Loucy (cell line): Measurements from ENCODE around the gene FRZB.

Source experiments
- H2AFZ ChIP-seq: fragments of 200-600 bp; sonication (generic); 2 replicates; pipeline ENCODE4 v1.6.0; 2016; ENCODE audit warnings: antibody characterized with exemption, mild to moderate bottlenecking, low read length, moderate library complexity
- H3F3A ChIP-seq: fragments of 200-600 bp; 2 replicates; pipeline ENCODE4 v1.6.0; 2016; ENCODE audit warnings: antibody characterized with exemption, low read depth, mild to moderate bottlenecking
- H3K27me3 ChIP-seq: fragments of 200-600 bp; sonication (generic); 2 replicates; pipeline ENCODE4 v1.6.1; 2014; ENCODE audit warnings: low read length, mild to moderate bottlenecking; ENCODE audit not compliant: insufficient read depth, poor library complexity, severe bottlenecking
- H3K36me3 ChIP-seq: fragments of 200-600 bp; sonication (generic); 2 replicates; pipeline ENCODE4 v1.6.1; 2016; ENCODE audit warnings: low read length; ENCODE audit not compliant: insufficient read depth
- H3K4me1 ChIP-seq: fragments of 200-600 bp; sonication (generic); 2 replicates; pipeline ENCODE4 v1.5.1; 2014; ENCODE audit warnings: low read length, mild to moderate bottlenecking; ENCODE audit not compliant: insufficient read depth, poor library complexity, severe bottlenecking
- H3K4me2 ChIP-seq: fragments of 200-600 bp; sonication (generic); 2 replicates; pipeline ENCODE4 v1.6.0; 2014; ENCODE audit warnings: antibody characterized with exemption, low read length, low read depth, mild to moderate bottlenecking; ENCODE audit not compliant: poor library complexity, severe bottlenecking
- H3K4me3 ChIP-seq: fragments of 200-600 bp; sonication (generic); 2 replicates; pipeline ENCODE4 v1.5.1; 2014; ENCODE audit warnings: low read length, mild to moderate bottlenecking, mixed read lengths; ENCODE audit not compliant: poor library complexity, severe bottlenecking
- H3K79me2 ChIP-seq: fragments of 200-600 bp; sonication (generic); 2 replicates; pipeline ENCODE4 v1.6.1; 2014; ENCODE audit warnings: low read length; ENCODE audit not compliant: insufficient read depth
- H3K9ac ChIP-seq: fragments of 200-600 bp; sonication (generic); 2 replicates; pipeline ENCODE4 v1.6.0; 2014; ENCODE audit warnings: mild to moderate bottlenecking, low read depth, low read length, moderate library complexity; ENCODE audit not compliant: poor library complexity, severe bottlenecking
- H3K9me2 ChIP-seq: fragments of 200-600 bp; sonication (generic); replicated peaks from 2 replicates; pipeline ENCODE4 v1.6.1; 2016; ENCODE audit warnings: low read depth, low read length, mixed read lengths
- H3K9me3 ChIP-seq: fragments of 200-600 bp; sonication (generic); 2 replicates; pipeline ENCODE4 v1.6.1; 2014; ENCODE audit warnings: mild to moderate bottlenecking, antibody characterized with exemption, low read length, low read depth; ENCODE audit not compliant: insufficient read depth
- H4K20me1 ChIP-seq: fragments of 200-600 bp; sonication (generic); 2 replicates; pipeline ENCODE4 v1.6.0; 2014; ENCODE audit warnings: antibody characterized with exemption, low read length, mild to moderate bottlenecking; ENCODE audit not compliant: insufficient read depth, poor library complexity, severe bottlenecking
- EZH2phosphoT487 ChIP-seq: fragments of 200-600 bp; IDR thresholded peaks from 2 replicates; pipeline ENCODE4 v1.6.1; 2018; ENCODE audit warnings: antibody characterized with exemption, mild to moderate bottlenecking, moderate library complexity, borderline replicate concordance
- TF ChIP-seq, protein P1 (sequence below): fragments of 200-600 bp; sonication (generic); conservative IDR thresholded peaks from 2 replicates; pipeline ENCODE4 v1.5.1; 2014; ENCODE audit warnings: mild to moderate bottlenecking, antibody characterized with exemption, low read length

Gene FRZB

GRCh38 chr2:182818501-182818900, 47.9 kb downstream of the FRZB start:
- Histone ChIP-seq H3K9me3 (no peaks in the 10 kb centered on the region), H2AFZ (peak overlapping the region; percentile 46; the same call in 1 of the 2 replicates), H3K27me3 (no peaks in the 10 kb centered on the region), H3K9ac (no peak overlapping the region), H3K4me1 (no peaks in the 10 kb centered on the region), H4K20me1 (no peaks in the 10 kb centered on the region), H3K4me2 (no peak overlapping the region), H3K79me2 (no peaks in the 10 kb centered on the region), H3K36me3 (no peaks in the 10 kb centered on the region), H3K4me3 (no peak overlapping the region), H3K9me2 (no peaks in the 10 kb centered on the region), H3F3A (no peaks in the 10 kb centered on the region)
- TF ChIP-seq, protein P1, sequence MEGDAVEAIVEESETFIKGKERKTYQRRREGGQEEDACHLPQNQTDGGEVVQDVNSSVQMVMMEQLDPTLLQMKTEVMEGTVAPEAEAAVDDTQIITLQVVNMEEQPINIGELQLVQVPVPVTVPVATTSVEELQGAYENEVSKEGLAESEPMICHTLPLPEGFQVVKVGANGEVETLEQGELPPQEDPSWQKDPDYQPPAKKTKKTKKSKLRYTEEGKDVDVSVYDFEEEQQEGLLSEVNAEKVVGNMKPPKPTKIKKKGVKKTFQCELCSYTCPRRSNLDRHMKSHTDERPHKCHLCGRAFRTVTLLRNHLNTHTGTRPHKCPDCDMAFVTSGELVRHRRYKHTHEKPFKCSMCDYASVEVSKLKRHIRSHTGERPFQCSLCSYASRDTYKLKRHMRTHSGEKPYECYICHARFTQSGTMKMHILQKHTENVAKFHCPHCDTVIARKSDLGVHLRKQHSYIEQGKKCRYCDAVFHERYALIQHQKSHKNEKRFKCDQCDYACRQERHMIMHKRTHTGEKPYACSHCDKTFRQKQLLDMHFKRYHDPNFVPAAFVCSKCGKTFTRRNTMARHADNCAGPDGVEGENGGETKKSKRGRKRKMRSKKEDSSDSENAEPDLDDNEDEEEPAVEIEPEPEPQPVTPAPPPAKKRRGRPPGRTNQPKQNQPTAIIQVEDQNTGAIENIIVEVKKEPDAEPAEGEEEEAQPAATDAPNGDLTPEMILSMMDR, result no peak
- TF ChIP-seq EZH2phosphoT487, result no peak

DNA sequence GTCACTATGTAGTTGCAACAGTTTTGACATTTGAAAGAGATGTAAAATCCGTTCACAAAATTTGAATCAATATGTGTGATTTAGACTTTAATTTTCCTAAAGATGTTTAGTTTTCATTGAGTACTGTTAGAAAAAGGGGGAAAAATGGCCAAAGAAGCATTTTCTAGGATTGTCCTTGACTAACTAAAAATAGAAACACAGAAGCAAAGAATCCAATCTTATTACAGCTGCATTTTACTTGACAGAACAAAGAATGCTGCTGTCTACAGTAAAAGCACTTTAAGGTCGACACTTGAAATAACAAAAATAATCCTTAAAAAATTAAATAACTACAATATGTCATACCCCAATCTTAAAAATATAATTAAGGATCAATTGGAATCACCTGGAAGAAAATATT, 48.9 kb downstream of the FRZB start:
- Histone ChIP-seq H3K9me2 (no peaks in the 10 kb centered on the region), H3K9me3 (no peaks in the 10 kb centered on the region), H3K4me1 (no peaks in the 10 kb centered on the region), H3K4me2 (no peak overlapping the region), H3K36me3 (no peaks in the 10 kb centered on the region), H3F3A (no peaks in the 10 kb centered on the region), H3K27me3 (no peaks in the 10 kb centered on the region), H2AFZ (no peak overlapping the region), H3K79me2 (no peaks in the 10 kb centered on the region), H4K20me1 (no peaks in the 10 kb centered on the region), H3K9ac (no peak overlapping the region), H3K4me3 (no peak overlapping the region)
- TF ChIP-seq, protein P1, result no peak
- no peak for TF ChIP-seq EZH2phosphoT487

DNA sequence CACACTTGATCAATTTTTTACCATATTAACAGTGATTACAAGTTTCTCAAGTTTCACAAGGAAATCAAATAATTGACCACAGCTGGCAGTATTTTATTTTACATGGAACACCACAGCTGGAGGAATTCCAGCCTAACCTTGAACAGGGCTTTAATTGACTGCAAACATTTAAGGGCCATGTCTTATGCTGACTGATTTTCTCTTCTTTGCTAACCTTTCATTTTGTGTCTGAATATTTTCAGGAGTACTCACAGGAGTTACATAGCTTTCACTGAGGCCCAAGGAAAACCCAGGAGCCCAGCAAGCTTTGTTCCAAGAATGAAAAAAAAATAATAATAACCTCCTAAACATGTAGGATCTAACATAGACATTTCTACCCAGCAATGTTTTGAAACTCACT, 49.6 kb downstream of the FRZB start:
- H3K4me1 ChIP-seq, result no peaks in the 10 kb centered on the region
- H2AFZ ChIP-seq, result no peak overlapping the region
- H3K4me3 ChIP-seq, result no peak overlapping the region
- no peaks in the 10 kb centered on the region for H4K20me1 ChIP-seq
- no peak overlapping the region for H3K4me2 ChIP-seq
- H3K36me3 ChIP-seq, result no peaks in the 10 kb centered on the region
- no peaks in the 10 kb centered on the region for H3K9me2 ChIP-seq
- no peaks in the 10 kb centered on the region for H3K79me2 ChIP-seq
- H3K27me3 ChIP-seq, result no peaks in the 10 kb centered on the region
- TF ChIP-seq EZH2phosphoT487, result no peak
- TF ChIP-seq, protein P1, result no peak
- no peaks in the 10 kb centered on the region for H3F3A ChIP-seq
- no peak overlapping the region for H3K9ac ChIP-seq
- no peaks in the 10 kb centered on the region for H3K9me3 ChIP-seq
